Astrocyte of the spinal cord (primary cell): ENCODE results near the gene SRP9.

Experiments used
- DNase-seq: peaks from one replicate; pipeline ENCODE4 v3.0.0; 2011; ENCODE audit warnings: low read depth, low spot score
- H3K4me3 ChIP-seq: 2 replicates; pipeline ENCODE4 v1.5.1; 2011; ENCODE audit warnings: low read depth, mild to moderate bottlenecking, low read length, moderate library complexity
- in situ Hi-C: cut with HindIII; loops from 2 replicates; pipeline ENCODE4 v1.10.0; 2017; ENCODE audit warnings: low sequenced_read_pairs
- TF ChIP-seq, protein P1 (sequence below): IDR thresholded peaks from 2 replicates; pipeline ENCODE4 v1.5.1; 2012; ENCODE audit warnings: low read depth, mild to moderate bottlenecking, low read length, inconsistent platforms

The SRP9 gene

DNA sequence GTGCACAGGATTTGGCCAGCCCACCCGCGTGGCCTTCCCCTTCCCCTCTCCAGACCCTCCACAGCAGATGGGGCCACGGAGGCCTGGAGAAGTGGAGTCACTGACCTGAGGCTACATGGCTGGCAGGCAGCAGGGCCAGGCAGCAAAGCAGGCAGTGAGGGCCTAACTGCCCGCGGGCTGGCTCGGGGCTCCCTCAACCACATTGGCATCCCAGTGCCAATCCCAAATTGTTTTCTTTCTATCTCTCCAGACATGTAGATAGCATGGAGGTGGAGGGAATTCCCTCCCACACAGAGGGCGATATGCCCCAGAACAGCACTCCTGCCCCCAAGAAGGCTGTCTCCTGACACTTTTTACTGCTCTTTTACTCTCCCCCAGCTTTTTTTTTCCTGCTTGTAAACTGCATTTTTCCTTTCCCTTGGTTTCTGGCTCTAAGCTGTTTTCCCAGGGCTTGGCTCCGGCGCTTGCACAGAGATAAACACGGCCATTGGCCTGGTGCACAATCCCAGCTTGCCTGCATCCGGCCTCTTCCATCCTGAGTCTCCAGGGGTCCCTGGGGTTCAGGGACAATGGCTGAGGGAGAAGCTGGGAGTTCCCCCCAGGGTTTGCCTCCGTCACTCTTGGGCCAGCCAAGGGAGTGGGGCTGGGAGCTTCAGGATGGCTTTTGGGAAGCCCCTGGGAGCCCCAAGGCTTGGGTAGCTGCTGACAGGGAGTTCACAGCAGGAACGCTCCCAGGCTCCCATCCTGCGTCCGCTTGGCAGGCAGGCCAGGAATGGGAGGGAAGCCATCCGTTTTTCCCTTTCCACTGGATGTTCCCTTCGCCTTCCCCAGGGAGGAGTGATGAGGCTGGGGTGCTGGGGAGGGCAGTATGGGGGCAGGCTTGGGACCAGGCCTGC lies 39.3 kb downstream of the SRP9 start:
- H3K4me3 ChIP-seq = no peak overlapping the region
- DNase-seq = peak; percentile 16
- in situ Hi-C loops = no loop called here
- TF ChIP-seq, protein P1, sequence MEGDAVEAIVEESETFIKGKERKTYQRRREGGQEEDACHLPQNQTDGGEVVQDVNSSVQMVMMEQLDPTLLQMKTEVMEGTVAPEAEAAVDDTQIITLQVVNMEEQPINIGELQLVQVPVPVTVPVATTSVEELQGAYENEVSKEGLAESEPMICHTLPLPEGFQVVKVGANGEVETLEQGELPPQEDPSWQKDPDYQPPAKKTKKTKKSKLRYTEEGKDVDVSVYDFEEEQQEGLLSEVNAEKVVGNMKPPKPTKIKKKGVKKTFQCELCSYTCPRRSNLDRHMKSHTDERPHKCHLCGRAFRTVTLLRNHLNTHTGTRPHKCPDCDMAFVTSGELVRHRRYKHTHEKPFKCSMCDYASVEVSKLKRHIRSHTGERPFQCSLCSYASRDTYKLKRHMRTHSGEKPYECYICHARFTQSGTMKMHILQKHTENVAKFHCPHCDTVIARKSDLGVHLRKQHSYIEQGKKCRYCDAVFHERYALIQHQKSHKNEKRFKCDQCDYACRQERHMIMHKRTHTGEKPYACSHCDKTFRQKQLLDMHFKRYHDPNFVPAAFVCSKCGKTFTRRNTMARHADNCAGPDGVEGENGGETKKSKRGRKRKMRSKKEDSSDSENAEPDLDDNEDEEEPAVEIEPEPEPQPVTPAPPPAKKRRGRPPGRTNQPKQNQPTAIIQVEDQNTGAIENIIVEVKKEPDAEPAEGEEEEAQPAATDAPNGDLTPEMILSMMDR = no peak

GRCh38 chr1:225817611-225818061 lies 40.0 kb downstream of the SRP9 start:
- no peak overlapping the region for H3K4me3 ChIP-seq
- DNase-seq = peak; percentile 89
- TF ChIP-seq, protein P1 = no peak
- in situ Hi-C loops = no loop called here

DNA sequence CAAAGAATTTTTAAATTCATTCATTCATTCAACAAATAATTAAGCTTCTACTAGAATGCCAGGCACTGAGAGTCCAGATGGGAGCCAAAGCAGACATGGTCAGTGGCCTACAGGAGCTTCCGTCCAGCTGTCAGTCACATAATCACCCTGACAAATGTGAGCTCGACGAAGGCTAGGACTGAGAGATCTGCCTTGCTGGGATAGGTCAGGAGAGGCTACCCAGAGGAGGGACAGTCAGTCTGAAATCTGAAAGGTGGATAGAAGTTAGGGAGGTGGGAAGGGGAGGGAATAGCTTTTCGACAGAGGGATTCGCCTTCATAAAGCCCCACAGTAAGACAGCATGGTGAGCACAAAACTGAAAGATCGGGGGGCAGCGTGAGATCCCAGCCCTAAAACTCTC lies 40.6 kb downstream of the SRP9 start:
- no peak overlapping the region for H3K4me3 ChIP-seq
- TF ChIP-seq, protein P1 = no peak
- in situ Hi-C loops = no loop called here
- no peak for DNase-seq

DNA sequence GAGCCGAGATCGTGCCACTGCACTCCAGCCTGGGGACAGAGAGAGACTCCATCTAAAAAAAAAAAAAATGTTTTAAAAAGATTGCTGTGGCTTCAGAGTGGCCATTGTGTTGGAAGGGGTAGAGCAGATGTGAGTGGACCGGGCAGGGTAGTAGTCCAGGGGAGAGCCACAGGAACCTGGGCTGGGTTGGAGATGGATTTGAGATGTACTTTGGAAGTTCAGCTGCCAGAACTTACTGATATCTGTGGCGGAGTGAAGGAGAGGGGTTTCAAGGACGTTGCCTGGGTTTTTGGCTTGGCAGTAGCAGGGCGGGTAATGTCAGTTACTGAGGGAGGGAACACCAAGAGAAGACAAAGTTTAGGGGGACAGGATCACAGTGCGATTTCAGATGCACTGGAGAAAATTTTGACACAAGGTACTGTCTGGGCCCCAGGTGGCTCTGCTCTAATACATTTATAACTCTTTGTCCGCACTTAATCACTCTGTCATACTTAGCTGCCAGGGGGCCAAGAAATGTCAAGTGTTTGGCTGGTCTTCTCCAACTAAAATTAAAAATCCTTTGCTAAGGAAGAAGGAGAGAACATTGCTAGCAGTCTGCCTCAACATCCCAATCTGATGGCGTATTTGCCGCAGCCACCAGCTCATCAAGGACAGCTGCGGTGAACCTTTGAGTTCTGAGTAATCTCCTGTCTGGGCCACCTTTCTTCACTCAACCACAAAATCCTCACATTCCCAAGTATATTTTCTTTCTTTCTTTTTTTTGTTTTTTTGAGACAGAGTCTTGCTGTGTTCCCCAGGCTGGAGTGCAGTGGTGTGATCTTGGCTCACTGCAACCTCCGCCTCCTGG lies 41.9 kb downstream of the SRP9 start:
- no peak for DNase-seq
- H3K4me3 ChIP-seq = no peak overlapping the region
- TF ChIP-seq, protein P1 = no peak
- in situ Hi-C loops = no loop called here

DNA sequence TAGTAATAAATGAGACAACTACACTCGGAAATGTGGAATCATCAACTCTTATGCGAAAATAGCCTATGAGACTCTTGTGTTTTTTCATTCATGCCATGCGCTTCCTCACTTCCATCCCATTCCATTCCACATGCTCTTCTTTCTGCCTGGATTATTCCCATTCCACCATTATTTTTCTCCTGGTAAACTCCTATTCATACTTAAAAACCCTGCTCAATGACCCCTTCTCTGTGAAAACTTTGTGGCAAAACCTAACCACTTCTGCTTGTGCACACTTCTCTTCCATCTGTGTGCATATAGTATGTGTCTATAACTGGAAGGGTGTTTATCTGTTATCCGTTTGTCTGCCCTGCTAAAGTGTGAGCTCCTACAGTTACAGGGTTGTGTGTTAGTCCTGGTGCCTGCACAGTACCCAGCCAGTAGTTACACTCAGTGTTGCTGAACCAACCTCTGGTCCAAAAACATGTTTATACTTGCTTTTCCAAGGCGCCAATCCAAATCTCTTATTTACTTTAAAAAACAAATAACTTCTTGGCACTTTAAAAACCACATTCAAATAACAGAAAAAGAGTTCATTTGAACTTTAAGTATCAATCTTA lies 43.0 kb downstream of the SRP9 start:
- TF ChIP-seq, protein P1 = no peak
- H3K4me3 ChIP-seq = no peak overlapping the region
- DNase-seq = no peak
- in situ Hi-C loops = no loop called here

GRCh38 chr1:225822655-225823403 lies 45.2 kb downstream of the SRP9 start:
- TF ChIP-seq, protein P1 = no peak
- no peak for DNase-seq
- in situ Hi-C loops = no loop called here
- no peak overlapping the region for H3K4me3 ChIP-seq
